Activated CD4-positive, CD25-positive, alpha-beta regulatory T cell treated with anti-CD3 and anti-CD28 coated beads, Interleukin-2, amount 50 U/mL, for 24 hours (primary cell): ENCODE measurements around the gene TANC1.

Source experiments
- ATAC-seq, 2 donors: fragments of 150-1000 bp; cut with Tn5 transposase; one replicate each; pipeline ENCODE4 v1.10.0; 2021; ENCODE audit warnings: mild to moderate bottlenecking in 1 of 2, moderate library complexity in 1 of 2

The TANC1 gene

DNA sequence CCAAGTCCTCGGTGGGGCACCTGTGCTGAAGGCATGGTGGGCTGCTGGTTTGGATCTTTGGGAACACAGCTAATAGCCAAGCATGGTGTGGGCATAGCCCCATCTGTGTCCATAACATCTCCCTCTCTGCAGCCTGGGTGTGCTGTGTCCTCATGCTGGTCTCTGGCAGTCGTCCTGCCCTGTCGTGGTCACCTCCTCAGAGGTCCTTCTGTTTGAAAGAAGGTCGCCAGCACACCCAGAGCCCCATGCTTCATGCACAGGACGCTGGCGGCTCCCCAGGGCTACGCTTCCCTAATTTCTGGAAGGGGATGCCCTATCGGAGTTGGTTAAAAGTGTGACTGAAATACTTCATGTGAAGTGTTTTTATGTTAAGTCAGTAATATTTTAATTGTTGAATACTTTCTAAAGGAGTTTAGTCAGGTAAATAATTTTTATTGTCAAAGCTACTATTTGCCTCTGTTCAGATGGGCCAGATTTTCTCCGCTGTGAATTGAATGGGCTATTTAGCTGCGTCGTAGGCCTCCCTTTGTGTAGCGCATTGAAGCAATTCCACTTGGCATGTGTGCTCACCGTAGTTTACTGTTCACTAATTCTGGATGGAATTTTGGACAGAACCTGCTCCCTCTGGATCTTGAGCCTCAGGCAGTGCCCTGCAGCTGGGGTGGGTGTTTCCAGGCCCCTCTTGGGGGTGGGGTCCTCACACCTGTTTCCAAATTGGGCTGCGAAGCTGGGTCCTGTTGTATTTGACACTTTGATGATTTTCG is 236.1 kb downstream of the TANC1 start:
- ATAC-seq: no peak

- no peak for ATAC-seq
Measured at GRCh38 chr2:159206736-159207380, 238.4 kb downstream of the TANC1 start.

DNA sequence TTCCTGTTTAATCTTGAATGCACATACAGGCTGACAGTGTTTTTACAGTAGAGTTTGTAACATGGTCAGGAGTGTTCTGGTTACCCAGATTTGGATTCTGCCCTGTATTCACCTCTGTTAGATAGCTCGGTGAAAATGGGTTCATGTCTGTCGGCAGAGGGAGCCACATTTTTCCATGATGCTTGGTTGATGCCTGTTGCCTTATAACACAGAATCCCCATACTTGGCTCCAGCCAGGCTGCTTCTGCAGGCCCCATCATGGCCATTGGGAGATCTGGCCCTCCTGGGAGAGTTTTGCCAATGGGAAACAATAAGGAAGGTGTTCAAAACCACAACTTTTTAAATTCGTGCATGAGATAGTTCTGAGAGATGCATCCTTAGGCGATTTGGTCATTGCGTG is 240.0 kb downstream of the TANC1 start:
- ATAC-seq: no peak

GRCh38 chr2:159209341-159210306 is 241.2 kb downstream of the TANC1 start:
- peak in 1 of 2 donors; percentile 49 for ATAC-seq

DNA sequence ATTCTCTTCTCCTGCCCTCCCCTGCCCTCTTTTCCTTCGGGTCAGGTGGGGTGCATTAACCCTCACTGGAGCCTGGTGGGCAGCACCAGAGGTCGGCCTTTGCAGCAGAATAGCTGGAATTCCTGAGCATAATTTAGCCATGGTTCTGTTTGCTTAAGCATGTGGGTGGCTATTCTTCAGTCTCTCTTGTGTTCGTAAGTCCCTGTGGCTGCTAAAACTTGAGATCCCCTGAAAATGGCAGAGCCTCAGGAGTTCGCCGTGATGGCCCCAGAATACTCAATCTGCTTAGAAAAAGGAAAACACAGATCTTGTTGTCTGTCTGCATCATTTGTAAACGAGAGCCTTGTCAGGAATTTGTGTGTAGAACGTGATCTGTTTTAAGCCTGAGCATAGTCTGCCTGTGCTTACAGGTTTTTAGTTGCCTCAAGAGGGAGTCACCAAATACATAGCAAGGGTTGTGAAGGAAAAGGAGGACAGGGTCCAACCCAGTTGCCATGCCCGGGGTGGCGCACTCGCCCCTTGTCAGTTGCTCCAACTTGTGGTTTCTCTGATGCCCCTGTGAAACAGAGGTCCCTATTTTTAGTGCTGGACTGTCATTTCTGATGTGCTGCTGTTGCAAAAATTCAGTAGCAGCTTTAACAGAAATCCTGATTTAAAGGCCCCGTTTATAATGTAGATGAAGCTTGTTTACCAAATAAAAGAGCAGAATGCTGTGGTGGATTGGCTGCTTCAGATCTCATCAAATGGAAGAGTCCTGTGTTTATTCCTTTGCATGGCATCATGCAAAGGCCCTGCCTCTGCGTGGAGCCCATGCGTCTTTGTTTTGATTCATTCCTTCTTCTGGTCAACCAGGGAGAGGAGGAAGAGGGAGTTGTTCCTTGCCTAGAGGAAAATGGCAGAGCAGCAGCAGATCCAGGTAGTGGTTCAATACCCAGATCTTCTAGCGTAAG is 243.3 kb downstream of the TANC1 start:
- no peak for ATAC-seq

DNA sequence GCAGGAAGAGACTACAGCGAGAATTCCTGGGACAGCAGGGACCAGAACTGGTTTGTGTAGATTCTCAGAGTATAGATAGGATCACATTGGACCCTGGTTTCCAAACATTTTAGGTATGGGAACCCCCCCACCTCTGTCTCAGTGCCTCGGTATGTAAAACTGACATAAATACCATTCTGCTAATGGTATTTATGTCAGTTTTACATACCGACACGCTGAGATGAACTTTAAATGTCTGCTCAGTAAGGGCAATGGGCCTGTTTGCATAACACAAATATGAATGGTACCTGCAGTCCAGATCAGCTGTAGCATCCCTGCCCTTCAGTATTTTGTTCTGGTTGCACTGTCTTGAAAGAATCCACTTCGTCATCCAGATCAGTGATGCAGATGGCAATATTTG is 244.9 kb downstream of the TANC1 start:
- ATAC-seq: no peak

GRCh38 chr2:159214325-159214865 is 246.0 kb downstream of the TANC1 start:
- ATAC-seq: no peak

DNA sequence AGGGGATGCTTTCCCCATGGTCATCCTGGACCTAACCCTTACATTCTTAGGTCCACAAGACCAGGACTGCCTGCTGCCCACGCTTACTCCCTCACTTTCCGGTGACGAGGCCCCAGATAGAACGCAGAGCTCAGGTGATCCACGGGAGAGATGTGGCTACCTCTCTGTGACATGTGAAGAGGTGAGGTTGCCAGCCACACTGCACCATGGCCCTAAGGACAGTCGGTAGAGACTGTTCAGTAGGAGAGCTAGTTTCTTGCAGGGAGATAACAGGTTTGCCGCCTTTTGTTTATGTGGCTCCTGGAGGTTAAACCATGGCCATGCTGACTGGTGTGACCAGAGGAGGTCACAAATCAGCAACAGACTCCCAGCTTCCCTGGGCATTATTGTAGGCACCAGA is 246.7 kb downstream of the TANC1 start:
- no peak for ATAC-seq

DNA sequence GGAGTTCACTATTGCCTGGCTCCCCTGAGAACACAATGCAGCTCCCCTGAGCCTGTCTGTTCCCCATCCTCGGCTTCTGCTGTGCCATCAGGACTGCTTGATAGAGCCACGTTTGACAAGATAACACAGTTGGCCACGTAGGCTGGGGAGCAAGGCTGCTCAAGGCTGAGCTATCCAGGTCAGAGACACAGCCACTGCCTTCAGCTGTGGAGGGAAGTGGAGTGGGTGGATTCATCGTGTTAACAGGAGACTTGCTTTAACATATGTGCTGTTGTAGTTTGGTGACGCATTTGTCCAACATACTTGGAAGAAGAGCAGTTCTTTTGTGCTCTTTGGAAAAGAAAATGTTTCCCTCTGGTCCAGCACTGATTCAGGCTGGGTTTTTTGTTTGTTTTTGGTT is 249.2 kb downstream of the TANC1 start:
- ATAC-seq: no peak

DNA sequence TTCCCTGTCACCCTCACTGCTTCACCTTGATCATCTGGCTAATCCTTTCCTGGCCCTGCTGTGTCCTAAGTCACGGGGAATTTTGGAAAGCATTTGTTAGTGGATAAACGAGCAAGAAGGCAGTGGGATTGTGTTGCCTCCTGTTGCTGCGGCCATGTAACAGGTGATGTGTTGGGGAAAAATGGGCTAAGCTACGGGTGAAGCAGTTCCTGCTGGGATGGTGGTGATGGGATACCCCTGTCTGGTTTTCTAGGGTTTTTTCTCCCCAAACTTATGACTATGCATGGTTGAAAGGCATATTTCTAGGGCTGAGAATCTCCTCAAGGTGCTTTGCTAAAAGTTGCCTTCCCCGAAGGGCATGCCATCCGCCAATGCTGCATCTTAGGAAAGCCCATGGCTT is 249.9 kb downstream of the TANC1 start:
- no peak for ATAC-seq

DNA sequence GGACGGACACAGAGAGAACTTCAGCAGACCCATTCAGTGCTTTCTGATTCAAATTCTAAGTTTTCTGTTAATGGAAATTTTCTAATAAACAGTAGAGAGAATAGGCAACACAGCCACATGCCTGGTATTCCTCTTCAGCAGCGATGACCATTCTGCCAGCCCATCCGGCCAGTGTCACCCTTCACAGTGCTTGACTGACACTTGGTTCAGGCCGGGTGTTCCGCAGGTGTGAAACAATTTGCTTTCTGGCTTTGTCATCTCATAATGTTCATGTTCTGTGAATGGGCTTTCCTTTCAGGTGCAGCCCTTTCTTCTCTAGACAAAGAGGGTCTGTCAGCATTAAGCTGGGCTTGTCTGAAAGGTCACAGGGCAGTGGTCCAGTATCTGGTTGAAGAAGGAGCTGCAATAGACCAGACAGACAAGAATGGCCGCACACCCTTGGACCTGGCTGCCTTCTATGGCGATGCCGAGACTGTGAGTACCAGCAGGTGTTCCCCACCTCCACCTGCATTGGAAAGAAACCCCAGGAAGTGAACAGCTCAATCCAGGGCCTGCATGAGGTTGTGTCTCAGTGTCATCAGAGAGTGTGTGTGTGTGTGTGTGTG is 251.1 kb downstream of the TANC1 start:
- no peak for ATAC-seq

DNA sequence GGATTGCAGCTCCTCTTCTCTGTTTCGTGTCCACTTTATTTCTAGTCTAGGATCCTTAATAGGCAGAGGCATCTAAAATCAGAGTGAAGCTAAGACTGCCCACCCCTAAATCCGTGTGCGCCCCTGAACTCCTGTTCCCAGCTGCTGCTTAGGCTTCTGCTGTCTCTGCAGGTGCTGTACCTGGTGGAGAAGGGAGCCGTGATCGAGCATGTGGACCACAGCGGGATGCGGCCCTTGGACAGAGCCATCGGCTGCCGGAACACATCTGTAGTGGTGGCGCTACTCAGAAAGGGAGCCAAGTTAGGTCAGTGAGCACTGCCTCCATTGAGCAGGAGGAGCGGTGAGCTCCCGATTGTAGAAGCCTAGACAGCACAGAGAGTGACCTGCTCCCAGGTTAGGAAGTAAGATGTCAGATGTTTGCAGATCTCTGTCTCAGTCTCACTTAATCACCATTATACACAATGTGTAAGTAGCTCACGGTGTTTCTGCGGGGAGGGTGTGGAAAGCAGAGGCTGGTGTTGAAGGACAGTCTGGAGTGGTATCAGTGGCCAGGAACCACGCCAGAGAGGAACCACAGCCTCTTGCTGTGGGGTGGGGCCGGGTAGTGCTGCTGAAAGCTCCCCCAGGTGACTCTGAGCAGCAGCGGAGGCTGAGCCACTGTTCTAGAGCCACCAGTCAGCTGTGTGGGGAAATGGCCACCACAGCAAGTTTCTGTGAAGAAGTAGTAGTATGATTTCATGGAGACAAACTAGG is 255.8 kb downstream of the TANC1 start:
- ATAC-seq: no peak

DNA sequence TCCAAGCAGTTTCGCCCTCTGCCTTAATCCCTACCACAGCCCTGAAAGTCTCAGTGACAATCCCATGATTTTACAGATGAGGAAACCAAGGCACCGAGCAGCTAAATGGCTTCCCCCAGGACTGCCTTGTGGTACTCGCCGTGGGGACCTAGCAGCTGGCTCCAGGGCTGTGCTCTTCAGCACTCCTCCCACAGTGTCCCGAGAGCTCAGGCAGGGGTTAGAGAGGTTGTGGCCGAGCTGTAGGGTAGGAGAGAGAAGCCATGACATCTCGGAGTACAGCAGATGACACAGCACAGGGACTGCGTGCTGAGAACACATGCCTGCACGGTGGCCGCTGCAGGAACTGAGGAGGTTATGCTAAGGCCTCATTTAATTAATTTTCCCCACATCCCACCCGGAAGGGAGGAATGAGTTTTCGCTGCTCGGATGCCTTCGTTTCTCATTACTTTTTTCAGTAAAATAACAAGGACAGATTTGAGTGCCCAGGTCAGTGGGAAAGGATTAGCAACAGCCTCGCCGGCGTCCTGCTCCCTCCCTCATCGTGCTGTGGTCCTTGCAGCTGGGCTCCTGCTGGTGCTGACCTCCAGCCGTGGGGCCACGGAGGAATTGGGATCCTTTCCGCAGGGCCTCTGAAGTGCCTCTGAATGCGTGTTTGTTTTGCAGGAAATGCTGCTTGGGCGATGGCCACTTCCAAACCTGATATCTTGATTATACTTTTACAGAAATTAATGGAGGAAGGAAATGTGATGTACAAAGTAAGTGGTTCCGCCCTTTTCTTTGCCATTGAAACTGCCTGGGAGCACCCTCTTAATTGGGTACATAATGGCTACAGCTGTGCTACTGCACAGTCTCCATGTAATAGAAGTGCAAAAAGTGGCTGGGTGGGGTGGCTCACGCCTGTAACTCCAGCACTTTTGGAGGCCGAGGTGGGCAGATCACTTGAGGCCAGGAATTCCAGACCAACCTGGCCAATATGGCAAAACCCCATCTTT is 256.9 kb downstream of the TANC1 start:
- ATAC-seq: no peak

DNA sequence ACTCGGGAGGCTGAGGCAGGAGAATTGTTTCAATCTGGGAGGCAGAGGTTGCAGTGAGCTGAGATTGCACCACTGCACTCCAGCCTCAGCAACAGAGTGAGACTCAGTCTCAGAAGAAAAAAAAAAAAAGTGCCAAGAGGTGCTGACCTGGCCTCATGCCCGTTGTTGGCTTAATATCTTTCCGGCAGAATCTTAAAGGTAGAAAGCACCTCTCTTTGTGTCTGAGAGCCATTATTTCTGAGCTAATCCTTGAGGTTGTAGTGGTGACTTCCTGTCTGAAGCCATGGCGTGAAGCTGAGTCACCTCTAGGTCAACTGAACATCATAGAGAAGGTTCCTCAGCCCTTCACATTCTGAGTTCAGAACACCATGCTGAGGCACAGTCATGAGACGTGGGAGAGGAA is 257.6 kb downstream of the TANC1 start:
- ATAC-seq: peak; percentile 71 to 75

DNA sequence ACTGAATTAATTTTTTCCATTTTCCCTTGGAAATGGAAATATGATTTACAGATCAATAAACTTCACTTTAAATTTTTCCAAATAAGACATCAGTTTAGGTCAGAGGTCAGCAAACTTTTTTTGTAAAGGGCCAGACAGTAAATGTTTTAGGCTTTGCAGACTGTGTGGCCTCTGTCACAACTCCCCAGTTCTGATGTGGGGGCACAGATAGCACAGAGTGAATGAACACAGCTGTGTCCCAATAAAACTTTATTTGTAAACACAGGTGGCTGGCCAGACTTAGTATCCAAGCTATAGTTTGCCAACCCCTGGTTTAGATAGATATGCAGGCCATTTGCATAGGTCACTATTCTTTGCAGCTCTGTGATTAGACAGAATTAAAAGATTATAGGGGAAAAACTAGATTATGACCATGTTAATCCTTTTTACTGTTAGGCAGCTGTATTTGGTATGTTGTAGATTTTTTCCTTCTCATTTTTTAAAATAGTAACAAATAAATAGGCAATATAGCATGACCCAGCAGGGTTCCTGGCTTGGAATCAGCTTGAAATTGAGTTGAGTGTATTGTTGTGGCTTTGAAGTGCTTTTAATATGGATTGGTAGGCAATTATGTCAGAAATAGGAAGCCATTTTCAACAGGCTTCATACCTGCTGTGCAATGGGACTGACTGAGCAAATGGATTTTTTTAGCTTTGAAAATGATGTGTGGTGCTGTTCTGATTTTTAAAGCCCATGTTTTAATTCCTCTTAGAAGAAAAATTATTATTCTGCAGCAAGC is 258.4 kb downstream of the TANC1 start:
- ATAC-seq: no peak

DNA sequence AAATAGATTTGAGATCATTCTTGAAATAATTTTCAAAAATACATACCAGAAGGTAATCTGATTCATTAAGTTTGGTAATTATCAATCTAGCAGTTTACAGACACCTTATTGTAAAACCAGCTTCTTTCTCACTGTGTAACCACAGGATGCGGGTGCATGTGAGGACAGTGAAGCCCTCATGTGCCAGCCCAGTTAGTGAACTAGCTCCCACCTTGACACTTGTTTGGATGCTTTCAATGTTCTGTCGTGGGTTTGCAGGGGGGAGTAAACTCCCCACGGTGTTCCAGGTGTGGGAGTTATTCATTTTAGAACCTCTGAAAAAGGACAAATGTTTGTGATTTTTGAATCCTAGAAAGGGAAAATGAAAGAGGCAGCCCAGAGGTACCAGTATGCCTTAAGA is 259.0 kb downstream of the TANC1 start:
- ATAC-seq: no peak

- ATAC-seq: no peak
Measured at GRCh38 chr2:159228081-159228581, 259.7 kb downstream of the TANC1 start.

DNA sequence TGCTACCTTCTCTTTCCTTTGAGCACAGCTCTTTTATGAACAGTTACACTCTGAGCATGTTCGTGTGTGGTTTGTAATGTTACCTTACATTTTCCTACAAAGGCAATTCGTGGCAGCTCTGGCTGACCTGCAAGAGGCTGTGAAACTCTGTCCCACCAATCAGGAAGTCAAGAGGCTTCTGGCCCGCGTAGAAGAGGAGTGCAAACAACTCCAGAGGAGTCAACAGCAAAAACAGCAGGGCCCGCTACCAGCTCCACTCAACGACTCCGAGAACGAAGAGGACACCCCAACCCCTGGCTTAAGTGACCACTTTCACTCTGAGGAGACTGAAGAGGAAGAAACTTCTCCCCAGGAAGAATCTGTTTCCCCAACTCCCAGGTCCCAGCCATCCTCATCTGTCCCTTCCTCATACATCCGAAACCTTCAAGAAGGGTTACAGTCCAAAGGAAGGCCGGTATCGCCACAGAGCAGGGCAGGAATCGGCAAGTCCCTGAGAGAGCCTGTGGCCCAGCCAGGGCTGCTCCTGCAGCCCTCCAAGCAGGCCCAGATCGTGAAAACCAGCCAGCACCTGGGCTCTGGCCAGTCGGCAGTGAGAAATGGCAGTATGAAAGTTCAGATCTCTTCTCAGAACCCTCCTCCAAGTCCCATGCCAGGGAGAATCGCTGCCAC is 261.2 kb downstream of the TANC1 start:
- ATAC-seq: no peak
